Psoas muscle (tissue), 8 donors: ENCODE measurements around the gene RAPGEF3. TPM values are rescaled to one million over a fixed set of nuclear protein-coding genes. Genes with fewer than 3 reads are reported as not detected.

Experiments
- ATAC-seq, 4 donors: fragments of 200-7000 bp; cut with Tn5 transposase; one replicate each; pipeline ENCODE4 v1.9.1; 2020; ENCODE audit warnings: moderate library complexity in 3 of 4, mild to moderate bottlenecking in 2 of 4
- DNase-seq, 2 donors: peaks; one replicate each; pipeline ENCODE4 v3.0.0-alpha.2; 2020
- H3K27ac ChIP-seq: fragments of 200-600 bp; one replicate; pipeline ENCODE4 v1.8.0; 2022
- H3K27me3 ChIP-seq, 3 donors: fragments of 200-600 bp in 1 of 3; one replicate each; pipeline versions ENCODE4 v1.6.1 to v1.8.0; 2013 to 2022; ENCODE audit warnings: low read length in 2 of 3, mild to moderate bottlenecking in 2 of 3, moderate library complexity in 1 of 3; ENCODE audit not compliant: insufficient read depth in 3 of 3
- H3K36me3 ChIP-seq, 2 donors: fragments of 200-600 bp in 1 of 2; one replicate each; pipeline versions ENCODE4 v1.6.1 to v1.8.0; 2013 to 2022; ENCODE audit warnings: low read depth in 1 of 2, mild to moderate bottlenecking in 1 of 2, moderate library complexity in 1 of 2; ENCODE audit not compliant: insufficient read depth in 1 of 2
- H3K4me1 ChIP-seq: fragments of 200-600 bp; one replicate; pipeline ENCODE4 v1.8.0; 2022
- H3K4me3 ChIP-seq: fragments of 200-600 bp; one replicate; pipeline ENCODE4 v1.8.0; 2022; ENCODE audit warnings: mild to moderate bottlenecking
- H3K9me3 ChIP-seq: fragments of 200-600 bp; one replicate; pipeline ENCODE4 v1.8.0; 2022
- CTCF ChIP-seq: fragments of 200-600 bp; IDR thresholded peaks from one replicate; pipeline ENCODE4 v1.8.0; 2022; ENCODE audit warnings: antibody characterized with exemption
- WGBS, 3 donors: extraction: QIAGEN DNeasy Blood & Tissue Kit; methylation state at CpG; one replicate each; pipeline versions ENCODE4 v1.1.6 to v1.1.7; 2013; 5-methylcytosine and 5-hydroxymethylcytosine counted together
- intact Hi-C, 2 donors: fragments of 100-400 bp; cut with DNase I; formaldehyde crosslinking; loops; one replicate each; pipeline versions ENCODE4 v1.11.0 to v1.14.2; 2022
- polyA plus RNA-seq, 3 donors: library from polyadenylated mRNA; stranded (reverse); fragments of 200-250 nt; gene quantifications; one replicate each; pipeline ENCODE4 v1.2.3, GENCODE V29; 2013
- total RNA-seq, 4 donors: library from RNA; stranded (reverse); fragmentation: NEBNext Ultra II Directional in 2 of 4; extraction: Animal tissue kit (Norgen Biotek cat#: 25700) in 2 of 4; gene quantifications; one replicate each; pipeline versions ENCODE4 v1.2.1 to v1.2.4, GENCODE V29; 2021 to 2023
- donor health status: healthy with polysubstance abuse.
- donor health status: DM: no; HTN: no; CAD: no; lungs with moderate emphysema.
- donor health status: Bipolar disorder and iron deficiency.
- donor health status: healthy.
- donor health status: DM: yes; HTN: yes; CAD: no.
- donor health status: DM: no; HTN: no; CAD: no.
- donor health status: DM: no; HTN: no; CAD: no.
- donor health status: DM: yes; HTN: yes; CAD: no.

Gene RAPGEF3
- total and polyA plus RNA-seq, 7 donors, result 5.1 to 29.9 (median 14.7) TPM

DNA sequence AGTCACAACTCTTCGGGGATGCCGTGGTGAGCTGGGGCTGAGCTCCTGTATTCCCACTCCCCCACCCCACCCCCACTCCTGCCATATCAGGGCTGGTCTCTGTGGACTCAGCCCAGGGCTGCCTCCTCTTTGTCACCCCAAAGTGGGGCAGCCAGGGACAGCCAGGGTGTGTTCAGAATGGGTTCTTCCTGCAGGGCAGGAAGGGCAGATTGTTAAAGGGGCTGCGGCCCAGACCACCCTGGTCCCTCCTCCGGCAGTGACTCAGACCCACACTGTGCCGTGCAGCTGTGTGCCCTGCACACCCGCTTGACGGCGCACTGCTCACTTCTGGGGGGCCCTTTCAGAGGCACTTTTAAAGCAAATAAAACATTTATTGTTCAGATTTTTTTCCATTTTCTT, 23.7 kb upstream of the RAPGEF3 start:
- no peak for TF ChIP-seq CTCF
- peaks cover 16% of the 10 kb centered on the region for H3K4me1 ChIP-seq
- no peak for ATAC-seq
- no peaks in the 10 kb centered on the region for H3K9me3 ChIP-seq
- intact Hi-C loops, result no loop called here
- no peak for DNase-seq
- H3K27me3 ChIP-seq, result no peaks in the 10 kb centered on the region
- 77 to 82% (median 78%) methylated on average over 8 of the region's 8 CpGs for WGBS, 3 donors
- H3K36me3 ChIP-seq, result peaks cover 5 to 70% of the 10 kb centered on the region in 2 donors
- no peak overlapping the region for H3K4me3 ChIP-seq
- H3K27ac ChIP-seq, result no peak overlapping the region

DNA sequence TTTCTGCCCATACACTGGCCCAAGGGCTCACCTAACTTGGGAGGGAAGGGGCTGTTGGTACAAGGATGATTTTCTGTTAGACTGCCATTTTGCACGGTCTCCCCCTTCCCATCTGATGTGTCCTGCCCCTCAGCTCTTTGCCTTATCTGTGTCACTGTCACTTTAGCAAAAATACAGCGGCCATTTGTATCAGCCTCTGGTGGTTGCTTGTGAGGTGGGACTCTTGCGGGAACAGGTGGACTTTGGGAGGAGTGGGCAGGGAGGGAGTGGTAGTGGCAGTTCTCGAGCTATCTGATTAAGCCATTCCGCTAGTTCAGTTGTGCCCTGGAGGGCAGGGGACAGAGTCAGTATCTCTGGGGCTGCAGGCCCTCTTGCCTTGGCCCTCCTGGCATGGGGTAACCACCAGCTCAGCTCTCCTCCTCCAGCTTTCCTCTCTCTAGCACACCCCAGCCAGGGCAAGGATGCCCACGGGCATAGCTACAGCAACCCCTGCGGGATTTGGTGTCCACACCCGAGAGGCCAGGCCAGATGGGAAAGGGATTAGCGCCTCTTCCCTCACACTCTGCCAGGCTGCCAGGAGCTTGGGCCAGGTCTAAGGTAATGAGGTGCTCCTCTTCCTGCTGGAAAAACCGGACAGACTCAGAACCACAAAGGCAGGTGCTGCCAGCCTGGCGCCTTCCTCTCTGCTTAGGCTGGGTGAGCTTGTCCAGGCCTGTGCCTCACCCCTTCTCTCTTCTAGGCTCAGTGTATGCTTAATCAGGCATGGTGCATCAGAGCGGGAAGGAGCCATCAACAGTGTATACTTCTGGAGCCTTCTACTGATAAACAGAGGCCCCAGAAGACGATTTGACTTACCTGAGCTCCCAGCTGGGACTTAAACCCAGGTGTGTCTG, 23.0 kb upstream of the RAPGEF3 start:
- no peaks in the 10 kb centered on the region for H3K9me3 ChIP-seq
- ATAC-seq (peak in 2 of 4 donors; percentile 4 to 46), DNase-seq (no peak)
- TF ChIP-seq CTCF, result no peak
- intact Hi-C loops, result no loop called here
- H3K36me3 ChIP-seq, result peaks cover 5 to 64% of the 10 kb centered on the region in 2 donors
- H3K27me3 ChIP-seq, result no peaks in the 10 kb centered on the region
- 49 to 59% (median 53%) methylated on average over 13 of the region's 13 CpGs for WGBS, 3 donors
- peaks cover 23% of the 10 kb centered on the region for H3K4me1 ChIP-seq
- H3K4me3 ChIP-seq, result no peak overlapping the region
- no peak overlapping the region for H3K27ac ChIP-seq

DNA sequence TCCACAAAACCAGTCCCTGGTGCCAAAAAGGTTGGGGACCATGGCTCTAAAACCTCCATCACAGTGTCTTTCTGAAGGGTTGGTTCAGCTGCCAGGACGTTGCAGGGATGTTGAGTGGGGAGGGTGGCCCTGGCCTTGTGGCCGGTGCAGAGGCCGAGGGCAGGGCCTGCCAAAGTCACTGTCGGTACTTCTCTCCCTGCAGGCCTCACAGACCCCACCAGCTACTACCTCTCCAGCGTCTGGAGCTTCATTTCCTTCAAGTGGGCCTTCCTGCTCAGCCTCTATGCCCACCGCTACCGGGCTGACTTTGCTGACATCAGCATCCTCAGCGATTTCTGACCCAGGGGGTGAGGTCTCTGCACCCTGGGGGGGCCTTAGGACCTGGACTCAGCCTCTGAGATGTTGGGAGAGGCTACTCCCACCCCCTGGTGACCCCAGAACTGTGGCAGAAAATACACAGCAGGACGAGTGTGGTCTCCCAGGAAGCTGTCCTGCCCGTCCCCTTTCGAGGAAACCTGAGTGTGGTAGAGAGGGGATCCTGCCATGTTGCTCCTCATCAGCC, 21.3 kb upstream of the RAPGEF3 start:
- 66 to 74% (median 68%) methylated on average over 11 of the region's 11 CpGs for WGBS, 3 donors

GRCh38 chr12:47779301-47779942, 20.7 kb upstream of the RAPGEF3 start:
- intact Hi-C loops, result loop anchor here in 1 of 2 donors (1.0 to 5.0 kb wide), 2 partner anchors 64 to 127 kb away; no protein-coding TSS in a partner anchor
- peaks cover 0 to 41% of the 10 kb centered on the region in 2 donors for H3K36me3 ChIP-seq
- H3K9me3 ChIP-seq, result no peaks in the 10 kb centered on the region
- H3K4me3 ChIP-seq, result no peak overlapping the region
- ATAC-seq, result peak; percentile 74 to 85 (median 80)
- 34 to 38% (median 35%) methylated on average over 19 of the region's 19 CpGs for WGBS, 3 donors
- peaks cover 46% of the 10 kb centered on the region for H3K4me1 ChIP-seq
- H3K27me3 ChIP-seq, result no peaks in the 10 kb centered on the region
- H3K27ac ChIP-seq, result no peak overlapping the region
- DNase-seq, result peak; percentile 88 to 94
- peak; percentile 97 for TF ChIP-seq CTCF

More for the DNA sequence above, 21.3 kb upstream of the RAPGEF3 start:
- Histone ChIP-seq H3K9me3 (no peaks in the 10 kb centered on the region), H3K27me3 (no peaks in the 10 kb centered on the region), H3K36me3 (peaks cover 0 to 47% of the 10 kb centered on the region in 2 donors), H3K27ac (no peak overlapping the region), H3K4me3 (no peak overlapping the region), H3K4me1 (peaks cover 40% of the 10 kb centered on the region)
- DNase-seq (peak in 1 of 2 donors; percentile 51), ATAC-seq (peak in 2 of 4 donors; percentile 6 to 14)
- TF ChIP-seq CTCF, result no peak
- intact Hi-C loops, result loop anchor here in 1 of 2 donors (1.0 to 5.0 kb wide), 2 partner anchors 65 to 128 kb away; no protein-coding TSS in a partner anchor
